Activated CD8-positive, alpha-beta memory T cell treated with anti-CD3 and anti-CD28 coated beads for 36 hours (primary cell): ENCODE results near the gene FMNL3. TPM values are rescaled to one million over a fixed set of nuclear protein-coding genes. Genes with fewer than 3 reads are reported as not detected.
"Not testable (repeated sequence)": the region's sequence is repeated elsewhere in the genome, so short reads cannot be mapped to it uniquely, and the experiment has no call there.

ENCODE experiments used
- CTCF ChIA-PET: fragments of 350-600 bp; sonication (Branson Sonifier 250); formaldehyde crosslinking; loops from one replicate; lab custom pipeline; 2021; ENCODE audit warnings: antibody characterized with exemption; lab: Charles Lee
- POLR2A ChIA-PET: fragments of 350-600 bp; sonication (Branson Sonifier 250); formaldehyde crosslinking; loops from one replicate; lab custom pipeline; 2021; ENCODE audit warnings: antibody characterized with exemption; lab: Charles Lee
- total RNA-seq, 2 experiments: library from RNA; stranded (reverse); gene quantifications; one replicate each; pipeline ENCODE4 v1.2.3, GENCODE V29; 2021

Gene FMNL3
- total RNA-seq, 2 experiments from 2014 or later = 32.8 to 34.2 TPM

DNA sequence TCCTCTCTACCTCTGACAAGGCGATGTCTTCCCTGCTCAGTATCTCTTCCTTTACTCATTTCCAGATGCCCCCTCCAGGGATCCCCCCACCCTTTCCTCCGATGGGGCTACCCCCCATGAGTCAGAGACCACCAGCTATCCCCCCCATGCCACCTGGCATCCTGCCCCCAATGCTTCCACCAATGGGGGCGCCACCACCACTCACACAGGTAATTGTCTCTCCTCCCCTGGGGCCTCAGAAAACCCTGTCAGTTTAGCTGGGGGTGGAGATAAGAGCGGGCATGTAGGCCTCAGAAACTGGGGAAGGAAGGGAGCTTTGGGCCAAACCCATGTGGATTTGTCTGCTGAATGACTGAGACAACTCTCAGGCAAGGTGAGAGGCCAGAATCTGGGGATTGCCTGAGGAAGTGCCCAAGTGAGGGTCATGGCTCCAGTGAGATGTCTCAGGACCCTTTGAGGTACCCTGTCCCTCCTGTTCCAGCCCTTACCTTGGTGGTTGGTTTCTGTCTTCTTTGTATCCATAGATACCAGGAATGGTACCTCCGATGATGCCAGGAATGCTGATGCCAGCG lies 75.8 kb downstream of the FMNL3 start:
- CTCF ChIA-PET = interaction anchor here (0.6 to 1.3 kb wide), 2 partner anchors 8 to 133 kb away, joined by 3 to 4 read pairs; partner anchors contain the start of gene PRPF40B
- POLR2A ChIA-PET = interaction anchor here (0.6 kb wide), 1 partner anchor 12 kb away, joined by 3 read pairs; no protein-coding TSS in a partner anchor

DNA sequence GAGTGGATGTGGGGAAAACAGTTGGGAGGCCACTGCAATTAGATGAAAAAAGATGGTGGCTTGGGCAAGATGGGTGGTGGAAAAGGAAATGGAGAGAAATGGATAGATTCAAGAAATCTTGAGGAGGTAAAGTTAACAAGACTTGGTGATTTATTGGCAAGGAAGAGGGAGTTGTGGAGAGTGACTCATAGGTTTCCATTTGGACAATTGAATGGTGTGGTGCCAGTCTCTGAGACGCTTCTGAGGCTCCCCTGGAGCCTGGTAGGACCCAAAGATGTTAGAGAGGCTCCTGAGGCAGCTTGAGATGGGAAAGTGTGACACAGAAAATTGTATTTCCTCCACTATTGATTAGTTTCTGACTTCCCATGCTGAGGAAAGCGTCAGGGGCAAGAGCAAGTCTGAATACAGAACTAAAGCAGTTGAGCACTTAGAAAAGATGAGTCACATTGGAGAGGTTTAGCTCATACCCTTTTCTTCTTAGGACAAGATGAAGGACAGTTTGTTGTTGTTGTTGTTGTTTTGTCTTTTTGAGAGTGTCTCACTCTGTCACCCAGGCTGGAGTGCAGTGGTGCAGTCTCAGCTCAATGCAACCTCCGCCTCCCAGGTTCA lies 79.3 kb downstream of the FMNL3 start:
- ChIA-PET CTCF (interaction anchor here (0.7 to 1.6 kb wide), 3 partner anchors 9 to 87 kb away, joined by 3 to 6 read pairs (median 4); no protein-coding TSS in a partner anchor), POLR2A (interaction anchor here (0.6 kb wide), 1 partner anchor 457 kb away, joined by 3 read pairs; no protein-coding TSS in a partner anchor)

DNA sequence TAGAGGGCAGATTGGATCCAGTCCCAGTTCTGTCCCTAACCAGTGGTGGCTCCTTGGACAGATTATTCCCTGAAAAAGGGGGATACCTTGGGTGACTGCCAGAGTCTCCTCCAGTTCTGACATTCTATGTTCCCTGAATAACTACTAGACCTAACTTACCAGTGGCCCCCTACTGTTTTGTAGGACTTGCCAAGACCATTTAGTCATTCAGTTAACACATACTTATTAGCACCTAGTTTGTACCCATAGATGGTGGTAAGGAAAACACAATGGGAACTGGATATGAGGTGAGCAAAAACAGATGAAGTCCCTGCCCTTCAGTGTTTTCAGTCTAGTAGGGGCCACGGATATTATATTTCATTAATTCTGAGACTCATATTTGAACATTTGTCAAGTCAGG lies 80.4 kb downstream of the FMNL3 start:
- POLR2A ChIA-PET = no interaction called here
- CTCF ChIA-PET = interaction anchor here (0.8 to 1.6 kb wide), 2 partner anchors 10 to 36 kb away, joined by 3 to 6 read pairs; no protein-coding TSS in a partner anchor

GRCh38 chr12:49626169-49626835 lies 80.9 kb downstream of the FMNL3 start:
- CTCF ChIA-PET = interaction anchor here (0.8 to 1.6 kb wide), 3 partner anchors 12 to 81 kb away, joined by 3 to 5 read pairs (median 3); partner anchors contain the start of gene FMNL3
- POLR2A ChIA-PET = no interaction called here

GRCh38 chr12:49624921-49625577 lies 82.2 kb downstream of the FMNL3 start:
- POLR2A ChIA-PET = interaction anchor here (1.1 kb wide), 1 partner anchor 116 kb away, joined by 7 read pairs; the partner anchor contains the start of gene TMBIM6
- CTCF ChIA-PET = interaction anchor here (0.7 to 1.6 kb wide), 4 partner anchors 13 to 582 kb away, joined by 3 to 5 read pairs (median 4); partner anchors contain the start of gene FMNL3

- CTCF ChIA-PET = interaction anchor here (0.6 to 3.8 kb wide), 12 partner anchors 9 to 179 kb away, joined by 3 to 17 read pairs (median 3); partner anchors contain the start of gene TMBIM6
- POLR2A ChIA-PET = interaction anchor here (0.6 to 1.4 kb wide), 9 partner anchors 40 to 461 kb away, joined by 3 to 5 read pairs (median 4); no protein-coding TSS in a partner anchor
Observed at GRCh38 chr12:49623142-49623904, 83.9 kb downstream of the FMNL3 start, which contains the start of gene PRPF40B. Gene PRPF40B (plus strand): TSS chr12:49623561. CDS start chr12:49623591, 30 bp downstream.

- ChIA-PET POLR2A (interaction anchor here (0.6 to 1.4 kb wide), 7 partner anchors 40 to 462 kb away, joined by 3 to 5 read pairs (median 4); no protein-coding TSS in a partner anchor), CTCF (interaction anchor here (0.6 to 3.8 kb wide), 18 partner anchors 10 to 275 kb away, joined by 3 to 17 read pairs (median 3); partner anchors contain the start of gene TMBIM6)
Observed at GRCh38 chr12:49622501-49623141, 84.6 kb downstream of the FMNL3 start.

- CTCF ChIA-PET = interaction anchor here (0.6 to 3.8 kb wide), 11 partner anchors 11 to 275 kb away, joined by 3 to 17 read pairs (median 3); no protein-coding TSS in a partner anchor
- POLR2A ChIA-PET = interaction anchor here (1.1 kb wide), 1 partner anchor 41 kb away, joined by 5 read pairs; no protein-coding TSS in a partner anchor
Observed at GRCh38 chr12:49621651-49622500, 85.3 kb downstream of the FMNL3 start.

GRCh38 chr12:49619286-49619685 lies 87.9 kb downstream of the FMNL3 start:
- CTCF ChIA-PET = interaction anchor here (1.3 kb wide), 1 partner anchor 38 kb away, joined by 4 read pairs; no protein-coding TSS in a partner anchor
- POLR2A ChIA-PET = interaction anchor here (0.6 kb wide), 2 partner anchors 12 to 352 kb away, joined by 3 to 4 read pairs; no protein-coding TSS in a partner anchor

GRCh38 chr12:49618576-49618975 lies 88.6 kb downstream of the FMNL3 start:
- ChIA-PET POLR2A (no interaction called here), CTCF (interaction anchor here (1.3 kb wide), 1 partner anchor 38 kb away, joined by 4 read pairs; no protein-coding TSS in a partner anchor)

DNA sequence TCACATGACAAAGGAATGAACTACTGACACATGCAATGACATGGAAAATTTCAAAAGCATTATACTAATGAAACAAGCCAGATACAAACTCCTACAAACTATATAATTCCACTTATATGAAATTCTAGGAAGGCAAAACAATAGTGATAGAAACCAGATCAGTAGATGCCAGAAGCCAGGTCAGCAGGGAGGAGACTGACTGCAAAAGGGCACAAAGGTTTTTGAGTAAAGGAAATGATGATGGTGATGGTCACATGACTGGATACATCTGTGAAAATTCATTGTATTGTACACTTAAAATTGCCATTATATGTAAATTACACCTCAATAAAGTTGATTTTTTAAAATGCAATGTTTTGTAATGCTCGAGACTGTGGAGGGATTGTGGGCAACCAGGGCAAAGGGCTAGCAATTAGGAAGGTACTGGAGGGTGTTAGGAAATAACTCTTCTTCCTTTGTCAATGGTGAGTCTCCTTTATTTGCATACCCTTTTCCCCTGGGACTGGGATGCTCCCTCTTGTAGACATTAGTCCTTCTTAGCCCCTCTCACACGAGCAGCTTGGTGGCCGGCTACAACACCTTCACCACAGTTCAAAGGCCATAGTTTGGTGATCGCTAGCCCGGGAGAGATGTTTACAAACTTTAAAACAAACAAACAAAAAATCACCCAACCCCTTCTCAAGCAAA lies 90.5 kb downstream of the FMNL3 start:
- POLR2A ChIA-PET = no interaction called here
- CTCF ChIA-PET = interaction anchor here (1.6 kb wide), 1 partner anchor 15 kb away, joined by 4 read pairs; no protein-coding TSS in a partner anchor

DNA sequence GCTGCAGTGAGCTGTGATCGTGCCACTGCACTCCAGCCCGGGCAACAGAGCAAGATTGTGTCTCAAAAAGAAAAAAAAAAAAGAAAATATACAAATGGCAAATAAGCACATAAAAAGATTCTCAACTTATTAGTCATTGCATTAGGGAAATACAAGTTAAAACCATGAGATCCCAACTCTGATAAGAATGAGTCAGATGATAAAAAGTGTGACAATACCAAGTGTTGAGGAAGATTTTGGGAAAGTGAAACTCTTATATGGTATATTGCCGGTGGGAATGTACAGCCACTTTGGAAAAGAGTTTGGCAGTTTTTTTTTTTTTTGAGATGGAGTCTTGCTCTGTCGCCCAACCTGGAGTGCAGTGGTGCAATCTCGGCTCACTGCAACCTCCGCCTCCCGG lies 91.5 kb downstream of the FMNL3 start:
- ChIA-PET CTCF (interaction anchor here (0.7 kb wide), 1 partner anchor 1286 kb away, joined by 3 read pairs; no protein-coding TSS in a partner anchor), POLR2A (no interaction called here)

GRCh38 chr12:49612210-49612609 lies 95.0 kb downstream of the FMNL3 start:
- POLR2A ChIA-PET = no interaction called here
- CTCF ChIA-PET = interaction anchor here (0.7 kb wide), 1 partner anchor 495 kb away, joined by 3 read pairs; no protein-coding TSS in a partner anchor

- CTCF ChIA-PET = not testable (repeated sequence)
- POLR2A ChIA-PET = interaction anchor here (0.6 kb wide), 1 partner anchor 1080 kb away, joined by 4 read pairs; no protein-coding TSS in a partner anchor
Observed at GRCh38 chr12:49610785-49611184, 96.4 kb downstream of the FMNL3 start.

GRCh38 chr12:49609875-49610154 lies 97.4 kb downstream of the FMNL3 start:
- ChIA-PET POLR2A (no interaction called here), CTCF (interaction anchor here (0.6 kb wide), 2 partner anchors 237 to 360 kb away, joined by 3 to 4 read pairs; no protein-coding TSS in a partner anchor)
